Mesothelial cell of epicardium (in vitro differentiated cells): ENCODE measurements around the gene LMBR1. TPM values are rescaled to one million over a fixed set of nuclear protein-coding genes. Genes with fewer than 3 reads are reported as not detected.
A peak's percentile ranks its signal among the peaks of the same experiment; 100 is the strongest.
"Not testable (repeated sequence)": the region's sequence is repeated elsewhere in the genome, so short reads cannot be mapped to it uniquely, and the experiment has no call there.

Source experiments
- DNase-seq, 2 experiments: peaks; one replicate each; pipeline ENCODE4 v3.0.0; 2021; ENCODE audit warnings: low spot score in 2 of 2; ENCODE audit not compliant: unreplicated experiment in 2 of 2
- H3K27ac Mint-ChIP-seq: 2 replicates; pipeline ENCODE4 v1.8.0; 2021; ENCODE audit warnings: mixed read lengths
- H3K27me3 Mint-ChIP-seq: 2 replicates; pipeline ENCODE4 v1.8.0; 2021; ENCODE audit warnings: low read depth, mixed read lengths
- H3K36me3 Mint-ChIP-seq: 2 replicates; pipeline ENCODE4 v1.8.0; 2021; ENCODE audit warnings: mixed read lengths
- H3K4me1 Mint-ChIP-seq: 2 replicates; pipeline ENCODE4 v1.8.0; 2021; ENCODE audit warnings: mixed read lengths
- H3K4me3 Mint-ChIP-seq: 2 replicates; pipeline ENCODE4 v1.8.0; 2021; ENCODE audit warnings: mild to moderate bottlenecking, moderate library complexity, mixed read lengths
- H3K9me3 Mint-ChIP-seq: 2 replicates; pipeline ENCODE4 v1.8.0; 2021; ENCODE audit warnings: mixed read lengths
- total RNA-seq: library from RNA; stranded (reverse); gene quantifications from 3 replicates; pipeline ENCODE4 v1.2.1, GENCODE V29; 2021
- TF ChIP-seq, protein P1 (sequence below): fragments of 200-600 bp; sonication (generic); IDR thresholded peaks from one replicate; pipeline ENCODE4 v1.5.0; 2021; ENCODE audit warnings: antibody characterized with exemption; ENCODE audit not compliant: unreplicated experiment

Gene LMBR1
- 61.9 to 69.3 TPM (median 62.3 TPM) in 3 replicates for total RNA-seq

GRCh38 chr7:156892821-156893706 is at the start of gene LMBR1:
TSS of gene LMBR1 (minus strand) at chr7:156893183. CDS start at chr7:156892993, 190 bp downstream.
- TF ChIP-seq, protein P1, sequence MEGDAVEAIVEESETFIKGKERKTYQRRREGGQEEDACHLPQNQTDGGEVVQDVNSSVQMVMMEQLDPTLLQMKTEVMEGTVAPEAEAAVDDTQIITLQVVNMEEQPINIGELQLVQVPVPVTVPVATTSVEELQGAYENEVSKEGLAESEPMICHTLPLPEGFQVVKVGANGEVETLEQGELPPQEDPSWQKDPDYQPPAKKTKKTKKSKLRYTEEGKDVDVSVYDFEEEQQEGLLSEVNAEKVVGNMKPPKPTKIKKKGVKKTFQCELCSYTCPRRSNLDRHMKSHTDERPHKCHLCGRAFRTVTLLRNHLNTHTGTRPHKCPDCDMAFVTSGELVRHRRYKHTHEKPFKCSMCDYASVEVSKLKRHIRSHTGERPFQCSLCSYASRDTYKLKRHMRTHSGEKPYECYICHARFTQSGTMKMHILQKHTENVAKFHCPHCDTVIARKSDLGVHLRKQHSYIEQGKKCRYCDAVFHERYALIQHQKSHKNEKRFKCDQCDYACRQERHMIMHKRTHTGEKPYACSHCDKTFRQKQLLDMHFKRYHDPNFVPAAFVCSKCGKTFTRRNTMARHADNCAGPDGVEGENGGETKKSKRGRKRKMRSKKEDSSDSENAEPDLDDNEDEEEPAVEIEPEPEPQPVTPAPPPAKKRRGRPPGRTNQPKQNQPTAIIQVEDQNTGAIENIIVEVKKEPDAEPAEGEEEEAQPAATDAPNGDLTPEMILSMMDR: peak; percentile 70
- Mint-ChIP-seq H3K27ac (peak within 1 kb of the TSS; percentile 94), H3K4me3 (peak within 1 kb of the TSS; percentile 92), H3K4me1 (peaks cover 19% of the 10 kb centered on the region), H3K27me3 (no peaks in the 10 kb centered on the region), H3K9me3 (no peaks in the 10 kb centered on the region), H3K36me3 (no peaks in the 10 kb centered on the region)
- DNase-seq: peak; percentile 89 to 94

GRCh38 chr7:156942708-156943090 is 49.7 kb upstream of the LMBR1 start:
- no peak for DNase-seq
- Mint-ChIP-seq H3K27ac (no peak overlapping the region), H3K4me1 (peaks cover 5% of the 10 kb centered on the region), H3K4me3 (no peak overlapping the region), H3K36me3 (no peaks in the 10 kb centered on the region), H3K27me3 (peaks cover 40% of the 10 kb centered on the region), H3K9me3 (peaks cover 4% of the 10 kb centered on the region)
- TF ChIP-seq, protein P1: no peak

DNA sequence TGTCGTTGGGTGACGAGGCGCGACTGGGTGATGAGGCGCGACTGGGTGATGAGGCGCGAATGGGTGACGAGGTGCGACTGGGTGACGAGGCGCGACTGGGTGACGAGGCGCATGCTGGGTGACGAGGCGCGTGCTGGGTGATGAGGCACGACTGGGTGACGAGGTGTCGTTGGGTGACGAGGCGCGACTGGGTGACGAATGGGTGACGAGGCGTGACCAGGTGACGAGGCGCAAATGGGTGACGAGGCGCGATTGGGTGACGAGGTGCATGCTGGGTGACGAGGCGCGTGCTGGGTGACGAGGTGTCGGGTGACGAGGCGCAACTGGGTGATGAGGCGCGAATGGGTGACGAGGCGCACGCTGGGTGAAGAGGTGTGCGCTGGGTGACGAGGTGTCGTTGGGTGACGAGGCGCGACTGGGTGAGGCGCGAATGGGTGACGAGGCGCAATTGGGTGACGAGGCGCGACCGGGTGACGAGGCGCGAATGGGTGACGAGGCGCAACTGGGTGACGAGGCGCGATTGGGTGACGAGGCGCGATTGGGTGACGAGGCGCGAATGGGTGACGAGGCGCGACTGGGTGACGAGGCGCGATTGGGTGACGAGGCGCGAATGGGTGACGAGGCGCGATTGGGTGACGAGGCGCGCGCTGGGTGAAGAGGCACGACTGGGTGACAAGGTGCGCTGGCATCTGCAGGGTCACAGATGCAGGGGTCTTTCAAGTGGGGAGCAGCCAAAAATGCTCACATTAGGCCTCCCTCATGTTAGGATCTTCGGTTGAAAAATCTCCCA is 48.6 kb upstream of the LMBR1 start:
- Mint-ChIP-seq H3K9me3 (peaks cover 4% of the 10 kb centered on the region), H3K36me3 (no peaks in the 10 kb centered on the region), H3K27ac (no peak overlapping the region), H3K27me3 (peaks cover 29% of the 10 kb centered on the region), H3K4me1 (no peaks in the 10 kb centered on the region), H3K4me3 (no peak overlapping the region)
- TF ChIP-seq, protein P1: no peak
- DNase-seq: no peak

DNA sequence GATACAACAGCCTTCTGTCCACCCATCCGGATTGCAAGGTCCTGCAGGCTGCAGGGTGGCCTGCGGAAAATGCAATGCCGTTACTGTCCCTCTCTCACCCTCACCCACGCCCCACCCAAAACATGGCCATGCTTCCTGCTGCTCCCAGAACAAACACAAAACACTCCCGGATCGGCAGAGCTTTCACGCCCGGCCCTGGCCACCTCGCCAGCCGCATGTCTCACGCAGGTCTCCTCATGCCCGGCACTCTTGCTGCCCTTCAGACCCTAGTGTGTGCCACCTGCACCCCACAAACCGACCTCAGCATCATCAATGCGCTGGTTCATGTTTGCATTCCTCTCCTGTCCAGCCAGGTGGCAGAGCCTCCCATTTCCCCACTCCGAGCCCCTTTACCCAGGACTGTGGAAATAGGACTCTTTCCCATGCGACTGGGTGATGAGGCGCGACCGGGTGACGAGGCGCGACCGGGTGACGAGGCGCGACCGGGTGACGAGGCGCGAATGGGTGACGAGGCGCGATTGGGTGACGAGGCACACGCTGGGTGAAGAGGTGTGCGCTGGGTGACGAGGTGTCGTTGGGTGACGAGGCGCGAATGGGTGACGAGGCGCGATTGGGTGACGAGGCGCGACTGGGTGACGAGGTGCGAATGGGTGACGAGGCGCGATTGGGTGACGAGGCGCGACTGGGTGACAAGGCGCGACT is 47.6 kb upstream of the LMBR1 start:
- Mint-ChIP-seq H3K4me3 (no peak overlapping the region), H3K9me3 (peaks cover 4% of the 10 kb centered on the region), H3K4me1 (no peaks in the 10 kb centered on the region), H3K27ac (no peak overlapping the region), H3K36me3 (no peaks in the 10 kb centered on the region), H3K27me3 (peaks cover 28% of the 10 kb centered on the region)
- TF ChIP-seq, protein P1: no peak
- DNase-seq: no peak

- H3K27ac Mint-ChIP-seq, DNase-seq, H3K4me1 Mint-ChIP-seq, H3K9me3 Mint-ChIP-seq, H3K4me3 Mint-ChIP-seq, H3K36me3 Mint-ChIP-seq, H3K27me3 Mint-ChIP-seq: not testable (repeated sequence)
These were observed 43.8 kb upstream of the LMBR1 start for GRCh38 chr7:156936766-156937165.
